ENCODE results near the gene SMIM45.

SMIM45 gene

DNA sequence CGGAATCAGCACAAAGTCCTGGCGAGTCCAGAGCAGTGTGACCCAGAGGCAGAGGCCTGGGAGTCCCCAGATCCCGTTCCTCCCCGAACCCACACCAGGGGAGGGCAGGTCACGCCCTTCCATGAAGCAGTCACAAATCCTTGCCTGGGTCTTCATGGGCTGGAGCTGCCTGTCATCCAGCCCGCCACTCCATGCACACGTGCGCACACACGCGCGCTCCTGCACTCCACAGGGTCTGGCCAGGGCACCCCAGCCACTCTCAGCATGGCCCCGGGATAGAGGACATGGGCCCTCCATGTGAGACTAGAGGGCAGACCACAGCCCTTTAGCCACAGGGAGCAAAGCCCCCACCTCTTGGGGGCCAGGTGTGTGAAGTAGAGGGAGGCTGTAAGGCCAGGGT lies 19.6 kb upstream of the SMIM45 start:
- no peak overlapping the region for H2BK5ac ChIP-seq (ENCODE audit: low read depth, low read length)
- H4K8ac ChIP-seq (ENCODE audit: extremely low read depth, insufficient read depth, low read length), result no peak overlapping the region
- H3K27me3 ChIP-seq (replicated peaks in 1 of 4; ENCODE audit: control insufficient read depth in 3 of 4, extremely low read depth in 1 of 4, insufficient read depth in 3 of 4, low read length in 3 of 4), result peaks cover 0 to 15% (median 8%) of the 10 kb centered on the region in 4 experiments; a peak in 4 of 7 replicates
- H3K79me1 ChIP-seq (ENCODE audit: low read depth, low read length), result no peaks in the 10 kb centered on the region
- H3K18ac ChIP-seq (ENCODE audit: extremely low read depth, low read length), result no peak overlapping the region
- no peak overlapping the region for H3K56ac ChIP-seq (replicated peaks; ENCODE audit: insufficient read length, low read depth, low read length)
- H4K5ac ChIP-seq (ENCODE audit: insufficient read length, low read depth, low read length), result no peak overlapping the region
- H3K9me3 ChIP-seq (ENCODE audit: insufficient read depth in 2 of 2, low read depth in 1 of 2, low read length in 1 of 2), result no peaks in the 10 kb centered on the region
- no peaks in the 10 kb centered on the region for H3K79me2 ChIP-seq (ENCODE audit: control insufficient read depth in 1 of 2, insufficient read depth in 2 of 2, low read length in 2 of 2)
- no peak overlapping the region for H3K4me2 ChIP-seq (ENCODE audit: insufficient read depth in 1 of 2, low read depth in 2 of 2, low read length in 2 of 2)
- no peak overlapping the region for H2BK20ac ChIP-seq (ENCODE audit: low read length)
- H3K23ac ChIP-seq (ENCODE audit: insufficient read length), result no peak overlapping the region
- H2BK12ac ChIP-seq (ENCODE audit: low read depth, low read length), result no peak overlapping the region
- H3K4ac ChIP-seq (replicated peaks; ENCODE audit: insufficient read length, low read depth, low read length), result no peak overlapping the region
- no peak overlapping the region for H2BK120ac ChIP-seq (replicated peaks; ENCODE audit: low read depth, low read length)
- FAIRE-seq (no peak), DNase-seq (ENCODE audit: low read depth in 1 of 2, low spot score in 2 of 2) (no peak)
- peaks cover 11 to 13% of the 10 kb centered on the region in 2 experiments for H4K20me1 ChIP-seq (replicated peaks in 1 of 2; ENCODE audit: control insufficient read depth in 1 of 2, insufficient read depth in 2 of 2, low read length in 2 of 2)
- H3K9ac ChIP-seq (replicated peaks in 1 of 4; ENCODE audit: extremely low read depth in 1 of 4, low read depth in 3 of 4, low read length in 3 of 4), result no peak overlapping the region; a peak in 2 of 7 replicates
- no peaks in the 10 kb centered on the region for H3K23me2 ChIP-seq (ENCODE audit: low read depth, low read length)
- no peak overlapping the region for H2AK5ac ChIP-seq (ENCODE audit: low read depth, low read length)
- no peak overlapping the region for H2AFZ ChIP-seq (ENCODE audit: low read length)
- H3K4me1 ChIP-seq (replicated peaks in 1 of 4; ENCODE audit: control insufficient read depth in 3 of 4, insufficient read depth in 4 of 4, low read length in 3 of 4), result peaks cover 0 to 16% (median 7%) of the 10 kb centered on the region in 4 experiments; a peak in 6 of 7 replicates
- POLR2A ChIA-PET (ENCODE audit: partially characterized antibody), result interaction anchor here (0.6 to 3.6 kb wide), 4 partner anchors 12 to 195 kb away, joined by 3 to 15 read pairs (median 8); partner anchors contain the start of gene CENPM
- H2BK15ac ChIP-seq (ENCODE audit: low read length), result no peak overlapping the region
- CTCF ChIA-PET (ENCODE audit: partially characterized antibody), result interaction anchor here (0.9 to 1.4 kb wide), 2 partner anchors 9 to 12 kb away, joined by 3 to 4 read pairs; no protein-coding TSS in a partner anchor
- H3K14ac ChIP-seq (ENCODE audit: insufficient read length), result no peak overlapping the region
- H3K36me3 ChIP-seq (ENCODE audit: control insufficient read depth in 2 of 4, insufficient read depth in 4 of 4, low read length in 3 of 4), result peaks cover 0 to 2% (median 0%) of the 10 kb centered on the region in 4 experiments; a peak in 3 of 8 replicates
- H3K4me3 ChIP-seq (ENCODE audit: extremely low read depth in 1 of 4, insufficient read depth in 2 of 4, low read depth in 3 of 4, low read length in 4 of 4), result no peak overlapping the region
- no peak overlapping the region for H4K91ac ChIP-seq (replicated peaks; ENCODE audit: insufficient read length, low read length)
- H3K27ac ChIP-seq (ENCODE audit: low read depth, low read length), result no peak overlapping the region
- 94% methylated on average over 11 of the region's 12 CpGs; no CpG with 5 or more reads in 1 of the 2 experiments for WGBS, 2 experiments (ENCODE audit: extremely low coverage in 1 of 2, insufficient coverage in 1 of 2, insufficient read length in 1 of 2, insufficient replicate concordance in 2 of 2, low coverage in 1 of 2, low lambda C conversion rate in 2 of 2, missing lambda C conversion rate in 1 of 2)
- no peak for TF ChIP-seq TEAD4 (IDR thresholded peaks at IDR 0.05; ENCODE audit: low read depth, low read length)
- no peak for TF ChIP-seq POU5F1 (IDR thresholded peaks at IDR 0.05; ENCODE audit: low read depth, low read length)
- TF ChIP-seq SIN3A (conservative IDR thresholded peaks at IDR 0.05 in 1 of 2, IDR thresholded peaks at IDR 0.05 in 1 of 2; ENCODE audit: low read depth in 1 of 2, low read length in 2 of 2), result no peak
- TF ChIP-seq RAD21 (IDR thresholded peaks at IDR 0.05 in 1 of 2, conservative IDR thresholded peaks at IDR 0.05 in 1 of 2; ENCODE audit: low read depth in 2 of 2, low read length in 2 of 2), result no peak
- no peak for TF ChIP-seq ASH2L (IDR thresholded peaks at IDR 0.05; ENCODE audit: low read length)
- no peak for TF ChIP-seq BRCA1 (IDR thresholded peaks at IDR 0.05; ENCODE audit: low read depth, low read length)
- TF ChIP-seq KDM1A (IDR thresholded peaks at IDR 0.05; ENCODE audit: borderline replicate concordance, low read length), result no peak
- no peak for TF ChIP-seq CEBPB (IDR thresholded peaks at IDR 0.05; ENCODE audit: low read depth, low read length)
- TF ChIP-seq RBBP5 (IDR thresholded peaks at IDR 0.05; ENCODE audit: borderline replicate concordance, low read depth, low read length), result no peak
- no peak for TF ChIP-seq TBP (IDR thresholded peaks at IDR 0.05; ENCODE audit: low read depth, low read length)
- no peak for TF ChIP-seq BACH1 (IDR thresholded peaks at IDR 0.05; ENCODE audit: low read length)
- TF ChIP-seq TAF1 (IDR thresholded peaks at IDR 0.05; ENCODE audit: low read depth, low read length), result no peak
- TF ChIP-seq POLR2A (IDR thresholded peaks at IDR 0.05; ENCODE audit: control extremely low read depth in 1 of 2, low read depth in 2 of 2, low read length in 2 of 2), result no peak
- TF ChIP-seq, protein P1, sequence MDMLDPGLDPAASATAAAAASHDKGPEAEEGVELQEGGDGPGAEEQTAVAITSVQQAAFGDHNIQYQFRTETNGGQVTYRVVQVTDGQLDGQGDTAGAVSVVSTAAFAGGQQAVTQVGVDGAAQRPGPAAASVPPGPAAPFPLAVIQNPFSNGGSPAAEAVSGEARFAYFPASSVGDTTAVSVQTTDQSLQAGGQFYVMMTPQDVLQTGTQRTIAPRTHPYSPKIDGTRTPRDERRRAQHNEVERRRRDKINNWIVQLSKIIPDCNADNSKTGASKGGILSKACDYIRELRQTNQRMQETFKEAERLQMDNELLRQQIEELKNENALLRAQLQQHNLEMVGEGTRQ (IDR thresholded peaks at IDR 0.05; ENCODE audit: low read length), result no peak

All from H1 (cell line).